ENCODE measurements around the gene CDK19. TPM values are rescaled to one million over a fixed set of nuclear protein-coding genes. Genes with fewer than 3 reads are reported as not detected.

Gene CDK19
- total and polyA plus RNA-seq, 10 of the 15 experiments (the other 5 are each of a cell fraction or from before 2014, with no cell fraction given) = 4.6 to 21.4 (median 12.4) TPM

- peaks cover 36% of the 10 kb centered on the region for H3K79me2 ChIP-seq (ENCODE audit: control insufficient read depth, insufficient read depth, low read length)
- no peaks in the 10 kb centered on the region for H4K20me1 ChIP-seq (ENCODE audit: control insufficient read depth, insufficient read depth)
- in situ Hi-C loops (cut with MboI) = no loop called here
- ChIA-PET SMC1A (ENCODE audit: uncharacterized antibody, unreplicated experiment) (interaction anchor here (0.6 to 1.6 kb wide), 3 partner anchors 10 to 65 kb away, joined by 3 to 6 read pairs (median 3); no protein-coding TSS in a partner anchor), RAD21 (ENCODE audit: unreplicated experiment) (no interaction called here), POLR2A (no interaction called here), CTCF (no interaction called here)
- no peak overlapping the region for H3K4me3 ChIP-seq
- no peak for ATAC-seq
- no TSS peak for BruUV-seq (replicated peaks)
- no peak for DNase-seq (ENCODE audit: low read depth, low spot score)
- H3K27ac ChIP-seq (ENCODE audit: control insufficient read depth, insufficient read depth) = no peak overlapping the region
- no peak overlapping the region for H3K4me2 ChIP-seq (ENCODE audit: control insufficient read depth, insufficient read depth)
- H3K27me3 ChIP-seq (replicated peaks in 1 of 2; ENCODE audit: control insufficient read depth in 2 of 2, insufficient read depth in 2 of 2, low read length in 1 of 2) = no peaks in the 10 kb centered on the region
- H3K9me3 ChIP-seq (replicated peaks; ENCODE audit: control insufficient read depth, insufficient read depth, low read length) = no peaks in the 10 kb centered on the region; the same call in none of the 3 replicates
- intact Hi-C loops (cut with micrococcal nuclease; ENCODE audit: unreplicated experiment) = no loop called here
- H3K36me3 ChIP-seq (ENCODE audit: control insufficient read depth in 2 of 2, insufficient read depth in 2 of 2, low read length in 1 of 2) = no peaks in the 10 kb centered on the region
- no peaks in the 10 kb centered on the region for H3K4me1 ChIP-seq (ENCODE audit: control insufficient read depth, insufficient read depth, low read length)
- no peak overlapping the region for H2AFZ ChIP-seq (ENCODE audit: control insufficient read depth, low read depth, low read length)
- TF ChIP-seq ASH2L (IDR thresholded peaks at IDR 0.05; ENCODE audit: borderline replicate concordance, low read depth) = no peak
- TF ChIP-seq IRF4 (IDR thresholded peaks at IDR 0.05; ENCODE audit: low read depth, low read length) = no peak
- TF ChIP-seq TARDBP (IDR thresholded peaks at IDR 0.05; ENCODE audit: borderline replicate concordance) = no peak
- TF ChIP-seq MEF2B (IDR thresholded peaks at IDR 0.05; ENCODE audit: partially characterized antibody, poor library complexity, severe bottlenecking) = no peak
- no peak for TF ChIP-seq CREM (IDR thresholded peaks at IDR 0.05; ENCODE audit: low read depth)
- no peak for TF ChIP-seq MYB (IDR thresholded peaks at IDR 0.05; ENCODE audit: borderline replicate concordance, low read depth, low read length)
- no peak for TF ChIP-seq PRDM15 (CRISPR knock-in tag; IDR thresholded peaks at IDR 0.05)
- no peak for TF ChIP-seq ELK1 (IDR thresholded peaks at IDR 0.05; ENCODE audit: low read depth, low read length)
- WGBS (ENCODE audit: insufficient coverage, insufficient replicate concordance, low lambda C conversion rate, missing lambda C conversion rate) = 89% methylated on average over 5 of the region's 5 CpGs
- no peak for FAIRE-seq
- H3K9ac ChIP-seq (ENCODE audit: control insufficient read depth, insufficient read depth, low read length) = no peak overlapping the region
Observed at GRCh38 chr6:110800196-110800838, 15.0 kb downstream of the CDK19 start.

All from GM12878 (cell line).